HCT116 (cell line): ENCODE measurements around the gene TRIM9. TPM values are rescaled to one million over a fixed set of nuclear protein-coding genes. Genes with fewer than 3 reads are reported as not detected.

Experiments used
- ATAC-seq: fragments of 200-7000 bp; cut with Tn5 transposase; 2 replicates; pipeline ENCODE4 v1.9.1; 2020; ENCODE audit warnings: mild to moderate bottlenecking, moderate library complexity
- BruUV-seq: library from RNA; stranded (reverse); fragments of 400-500 nt; replicated peaks from 2 replicates; lab custom pipeline; 2021; lab: Mats Ljungman, UMichigan
- CTCF ChIA-PET: fragments of 300-600 bp; sonication (Branson Sonifier 250); formaldehyde crosslinking; loops from one replicate; lab custom pipeline; 2021; ENCODE audit warnings: antibody characterized with exemption; lab: Charles Lee
- POLR2A ChIA-PET: fragments of 300-600, 350-600 bp; sonication (Branson Sonifier 250); formaldehyde crosslinking; loops from one replicate; lab custom pipeline; 2021; ENCODE audit warnings: antibody characterized with exemption; lab: Charles Lee
- RAD21 ChIA-PET, 2 experiments: fragments of 300-600 bp; sonication (Branson Sonifier 250); formaldehyde crosslinking; loops; one replicate each; lab custom pipeline; 2023; ENCODE audit warnings: low total read pairs in 2 of 2; ENCODE audit not compliant: uncharacterized antibody in 2 of 2, unreplicated experiment in 2 of 2, low non-redundant PET in 1 of 2; lab: Charles Lee
- DNase-seq: peaks from one replicate; pipeline ENCODE4 v3.0.0-alpha.2; 2010; ENCODE audit warnings: low read depth, low spot score
- H2AFZ ChIP-seq: fragments of 200-600 bp; shearing (Covaris generic), sonication (generic); 2 replicates; pipeline ENCODE4 v1.6.1; 2017; ENCODE audit warnings: low read depth, mixed run types, mixed read lengths, antibody characterized with exemption, low read length; ENCODE audit not compliant: poor library complexity, severe bottlenecking
- H3K27ac ChIP-seq: 2 replicates; pipeline ENCODE4 v1.5.1; 2012; ENCODE audit warnings: low read depth, low read length
- H3K27me3 ChIP-seq: fragments of 200-600 bp; sonication (generic); 2 replicates; pipeline ENCODE4 v1.6.1; 2016; ENCODE audit warnings: mixed run types, low read length, mixed read lengths; ENCODE audit not compliant: insufficient read depth
- H3K36me3 ChIP-seq, 2 experiments: fragments of 200-500 bp in 1 of 2; fragments of 200-600 bp in 1 of 2; sonication (Bioruptor generic) in 1 of 2; sonication (generic) in 1 of 2; 2 replicates each; pipeline versions ENCODE4 v1.5.1 to v1.6.1; 2014 to 2016; ENCODE audit warnings: low read length in 2 of 2, inconsistent platforms in 1 of 2, mixed read lengths in 1 of 2, mixed run types in 1 of 2; ENCODE audit not compliant: insufficient read depth in 2 of 2, control insufficient read depth in 1 of 2
- H3K4me1 ChIP-seq, 2 experiments: fragments of 200-600 bp in 1 of 2; sonication (generic) in 1 of 2; 2 replicates each; pipeline versions ENCODE4 v1.5.1 to v1.6.1; 2012 to 2017; ENCODE audit warnings: low read length in 2 of 2, inconsistent platforms in 1 of 2, mild to moderate bottlenecking in 1 of 2, mixed read lengths in 1 of 2, mixed run types in 1 of 2, moderate library complexity in 1 of 2; ENCODE audit not compliant: insufficient read depth in 2 of 2, control insufficient read depth in 1 of 2
- H3K4me2 ChIP-seq: fragments of 200-600 bp; sonication (generic); 2 replicates; pipeline ENCODE4 v1.6.1; 2017; ENCODE audit warnings: mixed run types, low read length, mixed read lengths
- H3K4me3 ChIP-seq, 2 experiments: fragments of 200-600 bp in 1 of 2; sonication (generic) in 1 of 2; replicated peaks in 1 of 2; 2 replicates each; pipeline ENCODE4 v1.5.1; 2011 to 2016; ENCODE audit warnings: low read length in 2 of 2, control low read depth in 1 of 2, low read depth in 1 of 2, mild to moderate bottlenecking in 1 of 2, mixed read lengths in 1 of 2, mixed run types in 1 of 2
- H3K79me2 ChIP-seq: fragments of 200-600 bp; sonication (generic); 2 replicates; pipeline ENCODE4 v1.6.1; 2017; ENCODE audit warnings: mild to moderate bottlenecking, mixed run types, low read length, moderate library complexity, mixed read lengths; ENCODE audit not compliant: insufficient read depth
- H3K9ac ChIP-seq: fragments of 200-600 bp; sonication (generic); 2 replicates; pipeline ENCODE4 v1.6.1; 2016; ENCODE audit warnings: low read length, mixed read lengths
- H3K9me2 ChIP-seq: fragments of 200-600 bp; sonication (generic), shearing (Covaris generic); 2 replicates; pipeline ENCODE4 v1.6.1; 2017; ENCODE audit warnings: mixed run types, mild to moderate bottlenecking, moderate library complexity; ENCODE audit not compliant: insufficient read depth
- H3K9me3 ChIP-seq, 2 experiments: fragments of 200-500 bp in 1 of 2; fragments of 200-600 bp in 1 of 2; sonication (Bioruptor generic) in 1 of 2; sonication (generic) in 1 of 2; 2 replicates each; pipeline ENCODE4 v1.6.1; 2014 to 2017; ENCODE audit warnings: low read length in 2 of 2, mixed read lengths in 2 of 2, inconsistent platforms in 1 of 2, low read depth in 1 of 2, mild to moderate bottlenecking in 1 of 2, mixed run types in 1 of 2, moderate library complexity in 1 of 2; ENCODE audit not compliant: control insufficient read depth in 1 of 2, insufficient read depth in 1 of 2
- H4K20me1 ChIP-seq: fragments of 200-600 bp; sonication (generic), shearing (Covaris generic); 2 replicates; pipeline ENCODE4 v1.6.1; 2017; ENCODE audit warnings: mixed run types, mild to moderate bottlenecking, moderate library complexity; ENCODE audit not compliant: insufficient read depth
- CBX3 ChIP-seq: IDR thresholded peaks from 2 replicates; pipeline ENCODE4 v1.6.1; 2012; ENCODE audit warnings: low read depth
- EGR1 ChIP-seq: IDR thresholded peaks from 2 replicates; pipeline ENCODE4 v1.6.1; 2012; ENCODE audit warnings: low read depth
- ELF1 ChIP-seq: IDR thresholded peaks from 2 replicates; pipeline ENCODE4 v1.6.1; 2012; ENCODE audit warnings: low read depth, borderline replicate concordance
- EZH2phosphoT487 ChIP-seq: fragments of 200-600 bp; IDR thresholded peaks from 2 replicates; pipeline ENCODE4 v1.6.1; 2018; ENCODE audit warnings: antibody characterized with exemption, borderline replicate concordance
- JUND ChIP-seq: IDR thresholded peaks from 2 replicates; pipeline ENCODE4 v1.6.1; 2012
- POLR2A ChIP-seq: IDR thresholded peaks from 2 replicates; pipeline ENCODE4 v1.7.0; 2011; ENCODE audit warnings: borderline replicate concordance; ENCODE audit not compliant: insufficient read depth, insufficient read length; ENCODE audit errors: extremely low read depth
- POLR2AphosphoS5 ChIP-seq: IDR thresholded peaks from 2 replicates; pipeline ENCODE4 v1.6.1; 2011; ENCODE audit warnings: mild to moderate bottlenecking, low read depth, low read length, moderate library complexity
- RAD21 ChIP-seq: IDR thresholded peaks from 2 replicates; pipeline ENCODE4 v1.6.1; 2012; ENCODE audit warnings: low read depth, mild to moderate bottlenecking
- SIN3A ChIP-seq: IDR thresholded peaks from 2 replicates; pipeline ENCODE4 v1.6.1; 2012; ENCODE audit warnings: low read depth
- SRF ChIP-seq: IDR thresholded peaks from 2 replicates; pipeline ENCODE4 v1.6.1; 2012; ENCODE audit warnings: low read depth
- TCF7L2 ChIP-seq: IDR thresholded peaks from 2 replicates; pipeline ENCODE4 v1.7.0; 2011; ENCODE audit warnings: borderline replicate concordance, inconsistent platforms; ENCODE audit not compliant: insufficient read depth, insufficient read length; ENCODE audit errors: extremely low read depth
- YY1 ChIP-seq: IDR thresholded peaks from 2 replicates; pipeline ENCODE4 v1.6.1; 2011; ENCODE audit warnings: low read length, low read depth, moderate library complexity, mild to moderate bottlenecking; ENCODE audit not compliant: insufficient replicate concordance; ENCODE audit errors: extremely low read depth
- ZFX ChIP-seq: fragments of 450-650 bp; IDR thresholded peaks from 2 replicates; pipeline ENCODE4 v1.6.1; 2017
- ZNF274 ChIP-seq: fragments of 200-500 bp; sonication (Bioruptor generic); IDR thresholded peaks from 2 replicates; pipeline ENCODE4 v1.6.1; 2014; ENCODE audit warnings: mild to moderate bottlenecking, low read depth, low read length, inconsistent platforms
- intact Hi-C: fragments of 100-400 bp; cut with micrococcal nuclease; formaldehyde crosslinking; loops from 2 replicates; pipeline ENCODE4 v1.10.0; 2022
- total RNA-seq: library from RNA; stranded (reverse); gene quantifications from one replicate; pipeline ENCODE4 v1.2.1, GENCODE V29; 2021; ENCODE audit not compliant: unreplicated experiment
- TF ChIP-seq, protein P1 (sequence below): IDR thresholded peaks from 2 replicates; pipeline ENCODE4 v1.6.1; 2012
- TF ChIP-seq, protein P2 (sequence below): IDR thresholded peaks from 2 replicates; pipeline ENCODE4 v1.6.1; 2012
- TF ChIP-seq, protein P3 (sequence below): IDR thresholded peaks from 2 replicates; pipeline ENCODE4 v1.6.1; 2011; ENCODE audit warnings: mild to moderate bottlenecking, low read length, moderate library complexity; ENCODE audit not compliant: insufficient replicate concordance; ENCODE audit errors: extremely low read depth
- TF ChIP-seq, protein P4 (sequence below): IDR thresholded peaks from 2 replicates; pipeline ENCODE4 v1.6.1; 2012; ENCODE audit warnings: low read depth

The TRIM9 gene
- total RNA-seq, 1 experiment from 2014 or later = 4.6 TPM

DNA sequence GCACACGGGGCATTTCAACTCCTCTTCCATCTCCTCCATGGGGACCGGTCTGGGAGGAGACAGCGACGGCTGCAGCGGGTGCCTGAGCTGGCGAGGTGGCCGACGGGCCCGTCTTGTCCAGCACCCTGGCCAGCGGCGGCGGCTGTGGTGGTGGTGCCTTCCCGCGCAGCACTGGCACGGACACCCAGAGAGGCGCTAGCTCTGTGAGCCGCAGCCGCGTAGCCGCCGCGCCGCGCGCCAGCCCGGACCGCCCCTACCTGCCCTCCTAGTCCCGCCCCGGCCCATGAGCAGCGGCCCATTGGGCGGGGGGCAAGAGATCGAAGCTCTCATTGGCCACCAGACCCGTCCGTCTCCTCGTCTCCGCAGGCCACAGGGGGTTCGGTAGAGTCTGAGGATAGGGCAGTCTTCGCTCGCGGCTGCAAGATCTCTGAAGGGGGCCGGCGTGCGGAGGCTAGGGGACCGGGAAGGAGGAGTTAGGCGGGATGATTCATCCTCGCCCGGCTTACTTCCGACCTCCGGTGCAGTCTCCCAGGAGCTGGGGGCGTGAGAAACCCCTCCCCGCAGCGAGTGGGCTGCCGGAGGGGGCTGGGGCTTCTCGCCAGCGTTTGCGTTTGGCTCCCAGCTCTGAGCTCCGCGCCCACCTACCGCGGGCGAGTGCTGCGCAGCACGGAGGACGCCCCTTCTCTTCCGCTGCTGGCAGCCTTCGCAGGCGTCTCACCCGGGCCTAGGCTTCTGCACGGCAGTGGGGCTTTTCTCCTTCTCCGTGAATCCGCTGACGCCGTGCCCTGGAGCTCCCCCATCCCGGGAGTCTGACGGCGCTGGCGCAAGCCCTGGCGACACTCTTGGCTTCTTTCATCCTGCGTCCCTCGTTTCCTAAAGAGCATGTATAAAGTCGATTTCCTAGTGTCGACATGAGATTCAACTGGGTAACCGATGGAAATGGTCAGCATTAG lies at the start of gene TRIM9 (continued):
- no peak for TF ChIP-seq YY1
- TF ChIP-seq CBX3 = 0 out of 2 replicates have a peak, but pooled peaks have one; percentile 29
- no peak for TF ChIP-seq POLR2A
- TF ChIP-seq, protein P1, sequence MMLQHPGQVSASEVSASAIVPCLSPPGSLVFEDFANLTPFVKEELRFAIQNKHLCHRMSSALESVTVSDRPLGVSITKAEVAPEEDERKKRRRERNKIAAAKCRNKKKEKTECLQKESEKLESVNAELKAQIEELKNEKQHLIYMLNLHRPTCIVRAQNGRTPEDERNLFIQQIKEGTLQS = no peak
- TF ChIP-seq EGR1 = peak; percentile 55
- TF ChIP-seq, protein P2, sequence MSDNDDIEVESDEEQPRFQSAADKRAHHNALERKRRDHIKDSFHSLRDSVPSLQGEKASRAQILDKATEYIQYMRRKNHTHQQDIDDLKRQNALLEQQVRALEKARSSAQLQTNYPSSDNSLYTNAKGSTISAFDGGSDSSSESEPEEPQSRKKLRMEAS = peak; percentile 63; the same call in 1 of the 2 replicates
- peak; percentile 31; the same call in 1 of the 2 replicates for TF ChIP-seq JUND

DNA sequence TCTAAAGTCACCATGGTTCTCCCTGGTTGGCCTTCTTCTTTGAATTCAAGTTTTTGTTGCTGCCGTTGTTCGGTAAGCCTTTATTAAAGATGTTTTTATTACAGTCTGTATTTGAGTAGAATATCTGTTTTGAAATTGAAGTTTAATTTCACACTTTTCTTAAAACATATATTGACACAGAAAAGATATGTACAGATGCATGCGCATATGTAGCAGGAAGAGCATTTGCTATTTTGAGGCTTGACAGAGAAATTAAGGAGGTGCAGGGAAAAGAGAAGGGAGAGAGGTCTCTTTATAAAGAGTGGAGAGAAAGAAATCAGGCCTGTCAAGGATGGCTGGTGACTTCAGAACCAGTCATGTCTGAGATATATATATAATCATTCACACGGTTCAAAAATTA lies 46.0 kb upstream of the TRIM9 start:
- Histone ChIP-seq H4K20me1 (no peaks in the 10 kb centered on the region; the same call in 1 of the 2 replicates), H2AFZ (no peak overlapping the region), H3K9me3 (no peaks in the 10 kb centered on the region), H3K4me2 (no peak overlapping the region), H3K27me3 (no peaks in the 10 kb centered on the region), H3K36me3 (no peaks in the 10 kb centered on the region), H3K27ac (no peak overlapping the region), H3K4me3 (no peak overlapping the region), H3K79me2 (no peaks in the 10 kb centered on the region), H3K9me2 (no peaks in the 10 kb centered on the region), H3K9ac (no peak overlapping the region), H3K4me1 (no peaks in the 10 kb centered on the region)
- intact Hi-C loops = no loop called here
- no peak for DNase-seq
- BruUV-seq = no TSS peak
- RAD21 ChIA-PET = no interaction called here
- ATAC-seq = no peak
- CTCF ChIA-PET = no interaction called here
- POLR2A ChIA-PET = no interaction called here
- TF ChIP-seq ELF1 = no peak
- TF ChIP-seq ZFX = no peak
- no peak for TF ChIP-seq EZH2phosphoT487
- no peak for TF ChIP-seq ZNF274
- no peak for TF ChIP-seq YY1
- TF ChIP-seq, protein P3, sequence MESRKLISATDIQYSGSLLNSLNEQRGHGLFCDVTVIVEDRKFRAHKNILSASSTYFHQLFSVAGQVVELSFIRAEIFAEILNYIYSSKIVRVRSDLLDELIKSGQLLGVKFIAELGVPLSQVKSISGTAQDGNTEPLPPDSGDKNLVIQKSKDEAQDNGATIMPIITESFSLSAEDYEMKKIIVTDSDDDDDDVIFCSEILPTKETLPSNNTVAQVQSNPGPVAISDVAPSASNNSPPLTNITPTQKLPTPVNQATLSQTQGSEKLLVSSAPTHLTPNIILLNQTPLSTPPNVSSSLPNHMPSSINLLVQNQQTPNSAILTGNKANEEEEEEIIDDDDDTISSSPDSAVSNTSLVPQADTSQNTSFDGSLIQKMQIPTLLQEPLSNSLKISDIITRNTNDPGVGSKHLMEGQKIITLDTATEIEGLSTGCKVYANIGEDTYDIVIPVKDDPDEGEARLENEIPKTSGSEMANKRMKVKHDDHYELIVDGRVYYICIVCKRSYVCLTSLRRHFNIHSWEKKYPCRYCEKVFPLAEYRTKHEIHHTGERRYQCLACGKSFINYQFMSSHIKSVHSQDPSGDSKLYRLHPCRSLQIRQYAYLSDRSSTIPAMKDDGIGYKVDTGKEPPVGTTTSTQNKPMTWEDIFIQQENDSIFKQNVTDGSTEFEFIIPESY = no peak
- TF ChIP-seq TCF7L2 = no peak
- no peak for TF ChIP-seq JUND
- no peak for TF ChIP-seq RAD21
- no peak for TF ChIP-seq CBX3
- no peak for TF ChIP-seq POLR2AphosphoS5
- TF ChIP-seq SRF = no peak
- TF ChIP-seq EGR1 = no peak
- no peak for TF ChIP-seq POLR2A
- TF ChIP-seq, protein P1 = no peak
- TF ChIP-seq, protein P4, sequence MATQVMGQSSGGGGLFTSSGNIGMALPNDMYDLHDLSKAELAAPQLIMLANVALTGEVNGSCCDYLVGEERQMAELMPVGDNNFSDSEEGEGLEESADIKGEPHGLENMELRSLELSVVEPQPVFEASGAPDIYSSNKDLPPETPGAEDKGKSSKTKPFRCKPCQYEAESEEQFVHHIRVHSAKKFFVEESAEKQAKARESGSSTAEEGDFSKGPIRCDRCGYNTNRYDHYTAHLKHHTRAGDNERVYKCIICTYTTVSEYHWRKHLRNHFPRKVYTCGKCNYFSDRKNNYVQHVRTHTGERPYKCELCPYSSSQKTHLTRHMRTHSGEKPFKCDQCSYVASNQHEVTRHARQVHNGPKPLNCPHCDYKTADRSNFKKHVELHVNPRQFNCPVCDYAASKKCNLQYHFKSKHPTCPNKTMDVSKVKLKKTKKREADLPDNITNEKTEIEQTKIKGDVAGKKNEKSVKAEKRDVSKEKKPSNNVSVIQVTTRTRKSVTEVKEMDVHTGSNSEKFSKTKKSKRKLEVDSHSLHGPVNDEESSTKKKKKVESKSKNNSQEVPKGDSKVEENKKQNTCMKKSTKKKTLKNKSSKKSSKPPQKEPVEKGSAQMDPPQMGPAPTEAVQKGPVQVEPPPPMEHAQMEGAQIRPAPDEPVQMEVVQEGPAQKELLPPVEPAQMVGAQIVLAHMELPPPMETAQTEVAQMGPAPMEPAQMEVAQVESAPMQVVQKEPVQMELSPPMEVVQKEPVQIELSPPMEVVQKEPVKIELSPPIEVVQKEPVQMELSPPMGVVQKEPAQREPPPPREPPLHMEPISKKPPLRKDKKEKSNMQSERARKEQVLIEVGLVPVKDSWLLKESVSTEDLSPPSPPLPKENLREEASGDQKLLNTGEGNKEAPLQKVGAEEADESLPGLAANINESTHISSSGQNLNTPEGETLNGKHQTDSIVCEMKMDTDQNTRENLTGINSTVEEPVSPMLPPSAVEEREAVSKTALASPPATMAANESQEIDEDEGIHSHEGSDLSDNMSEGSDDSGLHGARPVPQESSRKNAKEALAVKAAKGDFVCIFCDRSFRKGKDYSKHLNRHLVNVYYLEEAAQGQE = no peak
- no peak for TF ChIP-seq SIN3A
